AG04450 (cell line): ENCODE results near the gene ACVRL1. TPM values are rescaled to one million over a fixed set of nuclear protein-coding genes. Genes with fewer than 3 reads are reported as not detected.

ENCODE experiments used
- CTCF ChIA-PET: fragments of 300-600, 350-600 bp; formaldehyde crosslinking; extraction: SDS; loops from one replicate; lab custom pipeline; 2022; ENCODE audit warnings: antibody characterized with exemption, inconsistent platforms; lab: Charles Lee
- POLR2A ChIA-PET: fragments of 350-600 bp; formaldehyde crosslinking; extraction: SDS; loops from one replicate; lab custom pipeline; 2021; ENCODE audit warnings: antibody characterized with exemption, inconsistent platforms; lab: Yijun Ruan, JAX
- DNase-seq: peaks from one replicate; pipeline ENCODE4 v3.0.0-alpha.2; 2011; ENCODE audit warnings: low read depth, low spot score
- H3K27ac ChIP-seq: one replicate; pipeline ENCODE4 v1.5.1; 2012; ENCODE audit warnings: low read depth, low read length, control low read depth
- H3K27me3 ChIP-seq: one replicate; pipeline ENCODE4 v1.6.0; 2012; ENCODE audit warnings: low read length; ENCODE audit not compliant: control insufficient read depth, insufficient read depth
- H3K4me3 ChIP-seq: 2 replicates; pipeline ENCODE4 v1.5.1; 2011; ENCODE audit warnings: mild to moderate bottlenecking, low read depth, low read length, control low read depth
- H3K9me3 ChIP-seq: 2 replicates; pipeline ENCODE4 v1.5.1; 2012; ENCODE audit warnings: low read length; ENCODE audit not compliant: control insufficient read depth, insufficient read depth
- polyA plus RNA-seq: library from polyadenylated mRNA; depleted of rRNA; stranded (reverse); fragments of >200 nt; gene quantifications from 2 replicates; pipeline ENCODE4 v1.2.3, GENCODE V29; 2011
- TF ChIP-seq, protein P1 (sequence below): IDR thresholded peaks from 2 replicates; pipeline ENCODE4 v1.5.1; 2011; ENCODE audit warnings: low read depth, low read length, control low read depth, inconsistent platforms

The ACVRL1 gene
- polyA plus RNA-seq, 1 experiment, result 11.1 TPM

GRCh38 chr12:51934080-51934479, 26.8 kb downstream of the ACVRL1 start:
- no peak for DNase-seq
- ChIA-PET CTCF (interaction anchor here (5.3 kb wide), 1 partner anchor 11 kb away, joined by 28 read pairs; no protein-coding TSS in a partner anchor), POLR2A (no interaction called here)
- TF ChIP-seq, protein P1, sequence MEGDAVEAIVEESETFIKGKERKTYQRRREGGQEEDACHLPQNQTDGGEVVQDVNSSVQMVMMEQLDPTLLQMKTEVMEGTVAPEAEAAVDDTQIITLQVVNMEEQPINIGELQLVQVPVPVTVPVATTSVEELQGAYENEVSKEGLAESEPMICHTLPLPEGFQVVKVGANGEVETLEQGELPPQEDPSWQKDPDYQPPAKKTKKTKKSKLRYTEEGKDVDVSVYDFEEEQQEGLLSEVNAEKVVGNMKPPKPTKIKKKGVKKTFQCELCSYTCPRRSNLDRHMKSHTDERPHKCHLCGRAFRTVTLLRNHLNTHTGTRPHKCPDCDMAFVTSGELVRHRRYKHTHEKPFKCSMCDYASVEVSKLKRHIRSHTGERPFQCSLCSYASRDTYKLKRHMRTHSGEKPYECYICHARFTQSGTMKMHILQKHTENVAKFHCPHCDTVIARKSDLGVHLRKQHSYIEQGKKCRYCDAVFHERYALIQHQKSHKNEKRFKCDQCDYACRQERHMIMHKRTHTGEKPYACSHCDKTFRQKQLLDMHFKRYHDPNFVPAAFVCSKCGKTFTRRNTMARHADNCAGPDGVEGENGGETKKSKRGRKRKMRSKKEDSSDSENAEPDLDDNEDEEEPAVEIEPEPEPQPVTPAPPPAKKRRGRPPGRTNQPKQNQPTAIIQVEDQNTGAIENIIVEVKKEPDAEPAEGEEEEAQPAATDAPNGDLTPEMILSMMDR, result no peak
- Histone ChIP-seq H3K4me3 (no peak overlapping the region), H3K9me3 (no peaks in the 10 kb centered on the region), H3K27ac (no peak overlapping the region), H3K27me3 (peaks cover 13% of the 10 kb centered on the region)

- ChIA-PET POLR2A (no interaction called here), CTCF (interaction anchor here (0.7 to 5.3 kb wide), 3 partner anchors 13 to 210 kb away, joined by 3 to 28 read pairs (median 5); no protein-coding TSS in a partner anchor)
- Histone ChIP-seq H3K4me3 (no peak overlapping the region), H3K27ac (no peak overlapping the region), H3K9me3 (no peaks in the 10 kb centered on the region), H3K27me3 (peaks cover 2% of the 10 kb centered on the region)
- TF ChIP-seq, protein P1, result no peak
- DNase-seq, result no peak
Observed at GRCh38 chr12:51937926-51938325, 30.6 kb downstream of the ACVRL1 start.

DNA sequence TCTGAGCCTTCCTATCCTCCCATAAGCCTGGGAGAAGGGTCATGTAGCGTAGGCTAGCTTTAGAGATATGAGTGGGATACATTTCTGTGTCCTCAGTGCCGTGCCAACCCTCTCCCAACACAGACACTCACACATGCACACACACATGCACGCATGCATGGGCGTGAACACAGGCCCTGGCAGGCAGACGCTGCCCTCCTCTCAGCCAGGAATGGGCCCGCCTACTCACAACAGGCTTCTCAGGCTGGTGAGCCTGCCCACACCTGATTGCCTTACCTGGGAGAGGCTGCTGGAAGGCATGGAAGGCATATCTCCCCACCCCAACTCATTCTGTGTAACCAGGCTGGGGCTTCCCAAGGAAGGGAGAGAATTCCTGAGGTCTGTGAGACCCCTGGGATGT, 31.4 kb downstream of the ACVRL1 start:
- no peak overlapping the region for H3K27ac ChIP-seq
- DNase-seq, result no peak
- TF ChIP-seq, protein P1, result no peak
- no peaks in the 10 kb centered on the region; the same call in 1 of the 2 replicates for H3K9me3 ChIP-seq
- no peak overlapping the region for H3K4me3 ChIP-seq
- CTCF ChIA-PET, result no interaction called here
- POLR2A ChIA-PET, result no interaction called here
- peaks cover 4% of the 10 kb centered on the region for H3K27me3 ChIP-seq

DNA sequence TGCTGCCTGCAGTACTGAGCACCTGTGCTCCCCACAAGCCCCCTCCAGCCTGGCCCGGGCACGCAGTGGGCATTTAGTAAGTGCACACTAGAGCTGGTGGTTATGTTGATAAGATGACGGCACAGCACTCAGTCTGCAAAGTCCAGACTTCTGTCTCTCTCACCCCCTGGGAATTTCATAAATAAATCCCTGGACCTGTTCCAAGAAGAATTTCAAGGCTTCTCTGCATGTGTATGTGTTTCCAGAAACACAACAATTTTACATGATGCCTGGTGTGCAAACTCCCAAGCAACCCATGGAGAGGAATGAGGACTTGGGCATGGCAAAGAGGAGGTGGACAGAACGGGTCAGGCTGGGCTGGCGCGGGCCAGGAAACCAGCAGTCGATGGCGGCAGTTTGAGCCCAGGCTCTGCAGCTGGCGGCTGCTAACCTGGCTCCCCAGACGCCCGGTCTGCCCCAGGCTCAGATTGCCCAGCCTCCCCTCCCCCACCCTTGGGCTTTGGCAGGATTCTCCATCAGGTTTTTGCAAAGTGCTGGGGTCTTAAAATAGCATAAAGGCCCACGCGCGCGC, 33.8 kb downstream of the ACVRL1 start:
- ChIA-PET POLR2A (no interaction called here), CTCF (interaction anchor here (1.4 kb wide), 1 partner anchor 29 kb away, joined by 7 read pairs; no protein-coding TSS in a partner anchor)
- DNase-seq, result peak; percentile 32

GRCh38 chr12:51941604-51942003, 34.3 kb downstream of the ACVRL1 start:
- H3K4me3 ChIP-seq, result no peak overlapping the region
- ChIA-PET POLR2A (no interaction called here), CTCF (interaction anchor here (0.5 to 1.4 kb wide), 2 partner anchors 29 to 80 kb away, joined by 5 to 7 read pairs; no protein-coding TSS in a partner anchor)
- DNase-seq, result no peak
- H3K27me3 ChIP-seq, result peaks cover 4% of the 10 kb centered on the region
- H3K9me3 ChIP-seq, result peaks cover 7% of the 10 kb centered on the region; the same call in 1 of the 2 replicates
- H3K27ac ChIP-seq, result no peak overlapping the region
- TF ChIP-seq, protein P1, result no peak

More for the DNA sequence above, 33.8 kb downstream of the ACVRL1 start:
- TF ChIP-seq, protein P1, result no peak
- Histone ChIP-seq H3K9me3 (peaks cover 7% of the 10 kb centered on the region; the same call in 1 of the 2 replicates), H3K27ac (no peak overlapping the region), H3K27me3 (peaks cover 4% of the 10 kb centered on the region), H3K4me3 (no peak overlapping the region)
